A673 (cell line): ENCODE data around the gene ATXN7L2.

Source experiments
- EZH2 ChIP-seq: fragments of 200-600 bp; sonication (generic); IDR thresholded peaks from 2 replicates; pipeline ENCODE4 v1.6.1; 2017; ENCODE audit warnings: borderline replicate concordance, low read depth, mild to moderate bottlenecking, mixed read lengths, antibody characterized with exemption, low read length; ENCODE audit not compliant: poor library complexity, severe bottlenecking
- TF ChIP-seq, protein P1 (sequence below): fragments of 300-800, 200-600 bp; sonication (generic); conservative IDR thresholded peaks from 2 replicates; pipeline ENCODE4 v1.5.1; 2017; ENCODE audit warnings: low read depth, mild to moderate bottlenecking, antibody characterized with exemption, low read length, moderate library complexity, mixed read lengths

GRCh38 chr1:109466452-109467300 lies 17.0 kb upstream of the ATXN7L2 start, which contains the start of gene SYPL2:
- TF ChIP-seq, protein P1, sequence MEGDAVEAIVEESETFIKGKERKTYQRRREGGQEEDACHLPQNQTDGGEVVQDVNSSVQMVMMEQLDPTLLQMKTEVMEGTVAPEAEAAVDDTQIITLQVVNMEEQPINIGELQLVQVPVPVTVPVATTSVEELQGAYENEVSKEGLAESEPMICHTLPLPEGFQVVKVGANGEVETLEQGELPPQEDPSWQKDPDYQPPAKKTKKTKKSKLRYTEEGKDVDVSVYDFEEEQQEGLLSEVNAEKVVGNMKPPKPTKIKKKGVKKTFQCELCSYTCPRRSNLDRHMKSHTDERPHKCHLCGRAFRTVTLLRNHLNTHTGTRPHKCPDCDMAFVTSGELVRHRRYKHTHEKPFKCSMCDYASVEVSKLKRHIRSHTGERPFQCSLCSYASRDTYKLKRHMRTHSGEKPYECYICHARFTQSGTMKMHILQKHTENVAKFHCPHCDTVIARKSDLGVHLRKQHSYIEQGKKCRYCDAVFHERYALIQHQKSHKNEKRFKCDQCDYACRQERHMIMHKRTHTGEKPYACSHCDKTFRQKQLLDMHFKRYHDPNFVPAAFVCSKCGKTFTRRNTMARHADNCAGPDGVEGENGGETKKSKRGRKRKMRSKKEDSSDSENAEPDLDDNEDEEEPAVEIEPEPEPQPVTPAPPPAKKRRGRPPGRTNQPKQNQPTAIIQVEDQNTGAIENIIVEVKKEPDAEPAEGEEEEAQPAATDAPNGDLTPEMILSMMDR, result no peak
- TF ChIP-seq EZH2, result peak; percentile 83
